ENCODE measurements around the gene ALG12. TPM values are rescaled to one million over a fixed set of nuclear protein-coding genes. Genes with fewer than 3 reads are reported as not detected.

The ALG12 gene
- total RNA-seq, 2 experiments from 2014 or later = 11.4 to 11.7 TPM

- ChIA-PET POLR2A (no interaction called here), CTCF (ENCODE audit: unreplicated experiment) (no interaction called here)
- Histone ChIP-seq H3K4me1 (ENCODE audit: insufficient read depth, low read length, poor library complexity, severe bottlenecking) (no peaks in the 10 kb centered on the region), H4K20me1 (ENCODE audit: insufficient read depth, low read length) (no peaks in the 10 kb centered on the region), H3K9me3 (ENCODE audit: low read length) (no peaks in the 10 kb centered on the region), H3K4me2 (ENCODE audit: low read length) (no peak overlapping the region), H3K27ac (ENCODE audit: low read depth, low read length, poor library complexity, severe bottlenecking) (no peak overlapping the region), H3K36me3 (ENCODE audit: insufficient read depth, low read length) (peaks cover 56% of the 10 kb centered on the region), H3K4me3 (ENCODE audit: low read depth, low read length, poor library complexity, severe bottlenecking) (no peak overlapping the region), H3K79me2 (ENCODE audit: insufficient read depth, low read depth, low read length) (peaks cover 51% of the 10 kb centered on the region; the same call in 1 of the 2 replicates), H2AFZ (ENCODE audit: low read length) (no peak overlapping the region), H3K9me2 (ENCODE audit: insufficient read depth, low read length) (no peaks in the 10 kb centered on the region)
- no TSS peak for BruUV-seq (replicated peaks)
- TF ChIP-seq EZH2phosphoT487 (IDR thresholded peaks at IDR 0.05; ENCODE audit: borderline replicate concordance, low read depth, low read length) (no peak), CTCF (conservative IDR thresholded peaks at IDR 0.05; ENCODE audit: low read length) (no peak)
- intact Hi-C loops (cut with micrococcal nuclease; ENCODE audit: unreplicated experiment) = no loop called here
- no peak for DNase-seq (ENCODE audit: low spot score)
Measured at GRCh38 chr22:49880281-49880680, 38.0 kb downstream of the ALG12 start.

GRCh38 chr22:49879871-49880270, 38.4 kb downstream of the ALG12 start:
- H3K9me3 ChIP-seq (ENCODE audit: low read length) = no peaks in the 10 kb centered on the region
- no peaks in the 10 kb centered on the region for H4K20me1 ChIP-seq (ENCODE audit: insufficient read depth, low read length)
- peaks cover 56% of the 10 kb centered on the region for H3K36me3 ChIP-seq (ENCODE audit: insufficient read depth, low read length)
- intact Hi-C loops (cut with micrococcal nuclease; ENCODE audit: unreplicated experiment) = no loop called here
- CTCF ChIA-PET (ENCODE audit: unreplicated experiment) = no interaction called here
- no peak for TF ChIP-seq EZH2phosphoT487 (IDR thresholded peaks at IDR 0.05; ENCODE audit: borderline replicate concordance, low read depth, low read length)
- no peak for TF ChIP-seq CTCF (conservative IDR thresholded peaks at IDR 0.05; ENCODE audit: low read length)
- H2AFZ ChIP-seq (ENCODE audit: low read length) = no peak overlapping the region
- no peak overlapping the region for H3K27ac ChIP-seq (ENCODE audit: low read depth, low read length, poor library complexity, severe bottlenecking)
- no peak overlapping the region for H3K4me2 ChIP-seq (ENCODE audit: low read length)
- no peak for DNase-seq (ENCODE audit: low spot score)
- H3K79me2 ChIP-seq (ENCODE audit: insufficient read depth, low read depth, low read length) = peaks cover 55% of the 10 kb centered on the region; the same call in 1 of the 2 replicates
- BruUV-seq (replicated peaks) = no TSS peak
- H3K4me3 ChIP-seq (ENCODE audit: low read depth, low read length, poor library complexity, severe bottlenecking) = no peak overlapping the region
- H3K4me1 ChIP-seq (ENCODE audit: insufficient read depth, low read length, poor library complexity, severe bottlenecking) = no peaks in the 10 kb centered on the region
- no peaks in the 10 kb centered on the region for H3K9me2 ChIP-seq (ENCODE audit: insufficient read depth, low read length)
- POLR2A ChIA-PET = no interaction called here

GRCh38 chr22:49878206-49878605, 40.0 kb downstream of the ALG12 start:
- Histone ChIP-seq H3K9me2 (ENCODE audit: insufficient read depth, low read length) (no peaks in the 10 kb centered on the region), H3K4me2 (ENCODE audit: low read length) (no peak overlapping the region), H3K4me1 (ENCODE audit: insufficient read depth, low read length, poor library complexity, severe bottlenecking) (no peaks in the 10 kb centered on the region), H2AFZ (ENCODE audit: low read length) (no peak overlapping the region), H4K20me1 (ENCODE audit: insufficient read depth, low read length) (no peaks in the 10 kb centered on the region), H3K9me3 (ENCODE audit: low read length) (no peaks in the 10 kb centered on the region), H3K27ac (ENCODE audit: low read depth, low read length, poor library complexity, severe bottlenecking) (no peak overlapping the region), H3K36me3 (ENCODE audit: insufficient read depth, low read length) (peaks cover 42% of the 10 kb centered on the region), H3K79me2 (ENCODE audit: insufficient read depth, low read depth, low read length) (peaks cover 60% of the 10 kb centered on the region; the same call in 1 of the 2 replicates), H3K4me3 (ENCODE audit: low read depth, low read length, poor library complexity, severe bottlenecking) (no peak overlapping the region)
- DNase-seq (ENCODE audit: low spot score) = no peak
- POLR2A ChIA-PET = no interaction called here
- intact Hi-C loops (cut with micrococcal nuclease; ENCODE audit: unreplicated experiment) = no loop called here
- no TSS peak for BruUV-seq (replicated peaks)
- TF ChIP-seq EZH2phosphoT487 (IDR thresholded peaks at IDR 0.05; ENCODE audit: borderline replicate concordance, low read depth, low read length) (no peak), CTCF (conservative IDR thresholded peaks at IDR 0.05; ENCODE audit: low read length) (no peak)
- CTCF ChIA-PET (ENCODE audit: unreplicated experiment) = no interaction called here

Data from OCI-LY7 (cell line).